Right lung (tissue), 5 donors: ENCODE measurements around the gene RAP1B. TPM values are rescaled to one million over a fixed set of nuclear protein-coding genes. Genes with fewer than 3 reads are reported as not detected.
"Not testable (repeated sequence)": the region's sequence is repeated elsewhere in the genome, so short reads cannot be mapped to it uniquely, and the experiment has no call there.

ENCODE experiments used
- DNase-seq, 2 donors: peaks; one replicate each; pipeline ENCODE4 v3.0.0-alpha.2; 2013
- polyA plus RNA-seq, 5 donors: library from polyadenylated mRNA; unstranded; fragments of 120-200 nt; gene quantifications; one replicate each; pipeline versions ENCODE4 v1.2.1 to v1.2.3, GENCODE V29; 2013; ENCODE audit warnings: inconsistent platforms in 1 of 5, low replicate concordance in 1 of 5; ENCODE audit not compliant: insufficient read length in 5 of 5, insufficient read depth in 1 of 5

Gene RAP1B
- polyA plus RNA-seq, 5 donors = 169 to 225 (median 197) TPM

- DNase-seq = no peak
Measured at GRCh38 chr12:68632486-68632885, 21.8 kb downstream of the RAP1B start.

DNA sequence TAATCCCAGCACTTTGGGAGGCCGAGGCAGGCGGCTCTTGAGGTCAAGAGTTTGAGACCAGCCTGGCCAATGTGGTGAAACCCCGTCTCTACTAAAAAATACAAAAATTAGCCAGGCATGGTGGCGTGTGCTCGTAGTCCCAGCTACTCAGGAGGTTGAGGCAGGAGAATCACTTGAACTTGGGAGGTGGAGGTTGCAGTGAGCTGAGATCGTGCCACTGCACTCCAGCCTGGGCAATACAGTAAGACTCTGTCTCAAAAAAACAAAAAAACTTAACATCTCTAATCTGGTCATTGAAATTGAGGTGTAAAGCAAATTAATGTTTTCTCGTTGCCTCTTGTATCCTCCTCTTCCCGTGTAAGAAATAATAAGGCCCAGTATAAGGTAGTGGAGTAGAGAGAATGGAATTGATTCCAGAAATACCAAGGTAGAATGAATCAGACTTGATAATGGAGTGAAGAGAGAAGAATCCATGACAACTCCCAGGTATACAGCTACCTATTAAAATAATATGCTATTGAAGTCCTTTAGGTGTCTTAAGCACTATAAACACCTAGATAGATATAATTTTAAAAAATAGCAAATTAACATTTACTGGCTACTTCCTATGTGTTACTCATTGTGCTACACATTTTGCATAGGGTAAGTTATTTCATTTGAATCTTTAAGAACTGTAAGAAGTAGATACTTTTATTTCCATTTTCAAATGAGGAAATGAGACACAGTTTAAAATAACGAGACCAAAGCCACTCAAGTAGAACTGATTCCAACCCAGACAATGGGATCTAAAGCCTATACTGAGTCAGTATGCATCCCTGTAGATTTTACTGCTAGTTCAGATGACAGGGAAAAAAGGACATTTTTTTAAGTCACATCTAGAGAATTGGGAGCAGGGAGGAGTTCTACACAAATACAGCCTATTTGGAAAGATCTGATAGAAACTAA lies 23.2 kb downstream of the RAP1B start:
- no peak for DNase-seq

GRCh38 chr12:68636268-68636667 lies 25.6 kb downstream of the RAP1B start:
- DNase-seq = no peak

- not testable (repeated sequence) for DNase-seq
Measured at GRCh38 chr12:68637439-68637838, 26.7 kb downstream of the RAP1B start.

- no peak for DNase-seq
Measured at GRCh38 chr12:68638171-68638570, 27.5 kb downstream of the RAP1B start.

DNA sequence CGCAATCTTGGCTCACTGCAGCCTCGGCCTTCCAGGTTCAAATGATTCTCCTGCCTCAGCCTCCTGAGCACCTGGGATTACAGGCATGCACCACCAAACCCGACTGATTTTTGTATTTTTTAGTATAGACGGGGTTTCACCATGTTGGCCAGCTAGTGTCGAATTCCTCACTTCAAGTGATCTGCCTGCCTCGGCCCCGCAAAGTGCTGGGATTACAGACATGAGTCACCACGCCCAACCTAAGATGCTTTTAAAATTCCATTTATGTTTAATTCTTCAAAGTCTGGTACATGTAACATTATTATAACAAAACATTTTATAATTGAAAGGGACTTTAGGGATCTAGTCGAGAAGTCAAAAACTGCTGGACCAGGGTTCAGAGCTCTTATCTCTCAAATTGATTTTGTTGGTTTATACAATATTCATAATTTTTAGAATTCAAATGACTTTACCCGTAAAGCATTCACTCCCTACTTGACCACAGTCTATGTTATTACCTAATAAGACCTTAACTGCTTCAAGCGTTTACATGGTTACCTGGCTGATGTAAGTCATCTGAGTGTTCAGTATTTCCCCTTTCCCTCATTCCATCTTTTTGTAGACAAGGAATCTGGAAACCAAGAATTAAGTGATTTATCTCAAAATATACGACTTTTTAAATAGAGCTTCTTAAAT lies 28.2 kb downstream of the RAP1B start:
- no peak for DNase-seq

DNA sequence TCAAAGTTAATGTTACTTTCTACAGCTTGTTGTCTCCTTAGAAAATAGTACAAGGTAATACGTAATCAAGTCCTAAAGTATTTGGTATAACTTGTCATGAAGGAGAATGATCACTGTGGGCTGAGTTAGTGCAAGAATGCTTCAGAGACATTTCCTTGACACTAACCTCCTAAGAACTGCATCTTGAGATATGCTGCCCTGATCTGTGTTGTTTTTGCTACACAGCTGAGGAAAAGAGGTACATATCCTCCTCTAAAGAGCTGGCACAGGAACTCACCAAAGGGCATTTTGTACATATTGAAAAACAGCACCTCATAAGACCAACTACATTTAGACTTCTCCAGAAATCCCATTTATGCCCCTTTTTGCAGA lies 28.7 kb downstream of the RAP1B start:
- DNase-seq = no peak

GRCh38 chr12:68641138-68641537 lies 30.4 kb downstream of the RAP1B start:
- DNase-seq = no peak

DNA sequence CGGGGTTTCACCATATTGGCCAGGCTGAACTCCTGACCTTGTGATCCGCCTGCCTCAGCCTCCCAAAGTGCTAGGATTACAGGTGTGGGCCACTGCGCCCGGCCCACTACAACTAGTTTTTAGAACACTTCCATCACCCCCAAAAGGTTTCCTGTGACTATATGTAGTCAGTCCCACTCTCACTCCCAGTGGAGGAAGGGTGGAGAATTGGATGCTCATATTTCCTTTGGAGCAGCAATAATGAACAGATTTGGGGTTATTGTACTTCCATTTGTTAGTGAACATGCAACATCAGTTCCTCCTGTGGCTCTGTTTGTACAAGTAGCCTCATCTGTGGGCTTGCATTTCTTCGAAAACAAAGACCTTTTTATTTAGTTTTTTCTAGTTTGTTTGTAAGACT lies 35.8 kb downstream of the RAP1B start:
- DNase-seq = no peak

- no peak for DNase-seq
Measured at GRCh38 chr12:68647507-68647906, 36.8 kb downstream of the RAP1B start.

DNA sequence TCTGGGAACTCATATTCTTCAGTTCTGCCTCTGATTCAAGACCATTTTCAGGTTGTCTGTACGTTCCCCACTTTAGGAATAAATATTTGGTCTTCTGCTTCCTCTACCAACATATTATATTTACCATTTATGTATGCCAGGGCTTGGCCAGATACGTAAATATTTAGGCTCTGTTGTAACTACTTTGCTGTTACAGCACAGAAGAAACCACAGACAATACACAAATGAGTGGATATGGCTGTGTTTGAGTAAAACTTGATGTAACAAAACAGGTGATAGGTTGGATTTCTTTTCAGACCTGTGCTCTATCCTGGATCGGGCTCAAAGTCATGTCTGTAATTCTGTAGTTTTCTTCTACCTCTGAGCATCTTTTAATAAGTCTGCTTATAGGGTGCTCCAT lies 37.5 kb downstream of the RAP1B start:
- DNase-seq = no peak

GRCh38 chr12:68665016-68665569 lies 54.4 kb downstream of the RAP1B start:
- no peak for DNase-seq

GRCh38 chr12:68667291-68667690 lies 56.6 kb downstream of the RAP1B start:
- DNase-seq = no peak

- DNase-seq = no peak
Measured at GRCh38 chr12:68667896-68668295, 57.2 kb downstream of the RAP1B start.

GRCh38 chr12:68671179-68671578 lies 60.5 kb downstream of the RAP1B start:
- DNase-seq = no peak

GRCh38 chr12:68673788-68674187 lies 63.1 kb downstream of the RAP1B start:
- DNase-seq = no peak

DNA sequence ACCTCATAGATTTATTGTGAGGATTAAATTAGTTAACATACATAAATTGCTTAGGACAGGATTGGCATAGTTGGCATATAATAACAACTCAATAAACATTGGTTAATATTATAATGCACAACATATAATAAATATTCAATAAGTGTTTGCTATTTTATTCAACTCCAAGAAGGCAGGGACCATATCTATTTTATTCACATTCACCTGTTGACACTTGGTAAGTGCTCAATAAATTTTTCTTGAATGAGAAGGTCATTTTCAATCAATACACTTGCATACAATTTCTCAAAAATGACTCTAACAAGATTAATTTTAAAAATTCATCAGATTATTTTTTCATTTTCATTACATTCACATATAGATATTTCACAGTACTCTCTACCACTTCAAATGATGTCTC lies 63.7 kb downstream of the RAP1B start:
- DNase-seq = no peak

DNA sequence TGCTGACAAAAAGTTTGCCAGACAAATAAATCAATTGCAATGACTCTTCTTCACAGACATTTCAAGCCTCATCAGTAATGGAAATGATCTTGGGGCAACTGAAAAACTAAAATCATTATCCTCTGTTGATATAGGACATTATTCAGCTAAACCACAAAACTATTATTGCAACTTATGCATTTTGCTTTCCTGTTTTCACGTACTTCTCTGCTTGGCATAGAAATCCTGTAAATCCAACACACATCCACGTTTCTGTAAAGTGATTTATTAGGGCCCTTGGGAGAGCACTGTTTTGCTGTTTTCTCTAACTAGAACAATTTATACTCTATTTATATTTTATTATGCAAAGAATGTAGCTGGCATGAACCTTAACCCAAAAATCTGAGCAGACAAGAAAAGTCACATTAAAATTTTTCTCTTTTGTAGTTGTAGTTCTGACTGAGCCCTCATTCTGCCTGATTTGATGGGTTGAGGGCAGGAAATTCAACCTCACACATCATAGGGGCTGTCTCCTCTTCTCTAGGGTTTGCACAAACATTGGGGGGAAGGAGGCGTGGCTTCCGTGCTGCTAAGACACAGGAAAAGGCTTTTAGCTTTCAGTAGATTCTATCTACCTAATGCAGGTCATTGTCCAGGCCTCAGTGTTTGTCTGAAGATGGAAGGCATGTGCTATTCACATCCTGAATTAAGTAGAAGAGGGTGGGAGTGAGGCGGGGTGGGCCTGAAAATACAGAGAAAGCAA lies 64.6 kb downstream of the RAP1B start:
- no peak for DNase-seq

DNA sequence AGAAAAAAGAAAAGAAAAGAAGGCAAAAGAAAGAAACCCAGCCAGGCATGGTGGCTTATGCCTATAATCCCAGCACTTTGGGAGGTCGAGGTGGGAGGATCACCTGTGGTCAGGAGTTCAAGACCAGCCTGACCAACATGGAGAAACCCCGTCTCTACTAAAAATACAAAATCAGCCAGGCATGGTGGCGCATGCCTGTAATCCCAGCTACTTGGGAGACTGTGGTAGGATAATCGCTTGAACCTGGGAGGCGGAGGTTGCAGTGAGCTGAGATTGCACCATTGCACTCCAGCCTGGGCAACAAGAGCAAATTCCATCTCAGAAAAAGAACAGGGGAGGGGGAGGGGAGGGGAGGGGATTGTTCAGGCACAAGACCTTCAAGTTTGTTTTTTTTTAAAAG lies 66.2 kb downstream of the RAP1B start:
- DNase-seq = not testable (repeated sequence)

DNA sequence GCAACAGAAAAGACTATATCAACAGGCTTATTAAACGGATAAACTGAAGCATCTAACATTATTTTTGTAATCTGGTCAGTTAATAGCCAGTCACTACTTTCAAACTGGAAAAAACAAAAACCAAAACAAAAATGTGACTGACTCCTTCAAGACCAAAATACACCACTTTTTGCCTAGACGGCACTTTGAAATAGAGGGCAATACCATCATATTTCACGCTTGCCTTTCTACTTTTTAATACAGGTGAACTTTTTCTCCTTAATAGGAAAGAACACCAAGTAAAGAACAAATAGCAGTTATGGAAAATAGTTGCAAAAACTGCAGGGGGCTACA lies 75.5 kb downstream of the RAP1B start:
- DNase-seq = no peak

DNA sequence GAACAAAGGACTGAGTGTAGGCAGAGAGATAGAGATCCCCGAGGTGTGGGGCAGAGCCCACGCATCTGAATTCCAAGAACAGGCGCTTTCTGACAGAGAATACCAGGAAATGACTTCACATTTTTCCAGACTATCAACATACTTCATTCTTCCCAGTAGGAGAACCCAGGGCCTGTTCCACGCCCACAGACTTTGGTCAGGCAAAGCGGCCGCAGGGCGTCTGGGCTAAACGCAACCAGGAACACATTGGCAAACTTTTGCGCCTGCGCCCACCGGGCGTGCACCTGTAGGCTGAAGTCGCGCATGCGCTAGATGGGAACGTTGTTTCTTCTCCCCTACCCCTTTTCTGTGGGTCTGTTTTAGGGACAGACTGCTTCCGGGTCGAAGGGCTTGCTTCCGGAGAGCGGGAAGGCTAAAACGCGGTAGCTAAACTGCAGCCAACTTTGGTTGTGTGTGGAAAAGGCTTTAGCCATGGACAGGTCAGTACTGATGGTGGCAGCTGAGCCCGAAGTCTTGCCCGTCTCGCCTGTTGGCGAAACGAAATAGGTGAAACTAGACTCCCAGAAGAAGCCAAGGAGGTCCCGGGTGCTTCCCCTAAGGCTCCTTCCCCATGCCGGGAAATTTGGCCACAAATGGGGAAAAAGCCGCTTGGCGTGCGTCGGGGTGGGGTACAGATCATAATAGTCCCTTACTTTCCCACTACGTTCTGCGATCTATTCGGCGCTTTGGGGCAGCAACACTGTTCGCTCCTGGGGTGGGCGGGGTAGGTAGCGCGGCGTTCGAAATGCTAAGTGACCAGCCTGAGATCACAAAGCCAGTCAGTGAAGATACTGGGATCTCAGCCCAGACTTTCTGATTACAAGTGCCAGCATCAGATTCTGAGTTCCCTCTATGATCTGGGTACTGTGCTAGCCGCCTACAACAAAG lies 76.2 kb downstream of the RAP1B start, which contains the start of gene NUP107:
Gene NUP107, plus strand, starts transcription at position 384 of the 927 bp plus-strand sequence. Its CDS starts 88 bp downstream, at position 472.
- peak; percentile 95 to 96 for DNase-seq
